HepG2 (cell line): ENCODE results near the gene LAMB4. TPM values are rescaled to one million over a fixed set of nuclear protein-coding genes. Genes with fewer than 3 reads are reported as not detected.

Experiments
- HES4 ChIP-seq: sonication (generic); formaldehyde crosslinking; IDR thresholded peaks from 2 replicates; pipeline ENCODE4 v1.9.0; 2021; ENCODE audit warnings: mild to moderate bottlenecking, missing genetic modification reagents, borderline replicate concordance
- KAT7 ChIP-seq: IDR thresholded peaks from 2 replicates; pipeline ENCODE4 v1.6.1; 2018; ENCODE audit warnings: borderline replicate concordance, missing compliant biosample characterization
- MIXL1 ChIP-seq: IDR thresholded peaks from 2 replicates; pipeline ENCODE4 v1.6.1; 2016
- PRPF4 ChIP-seq: fragments of 200-400 bp; formaldehyde crosslinking; IDR thresholded peaks from 2 replicates; pipeline ENCODE4 v1.6.1; 2016; ENCODE audit warnings: low read length, low read depth; ENCODE audit not compliant: poor library complexity, severe bottlenecking
- RXRA ChIP-seq: sonication (generic); formaldehyde crosslinking; IDR thresholded peaks from 2 replicates; pipeline ENCODE4 v1.5.1; 2020; ENCODE audit warnings: missing genetic modification reagents
- ZBTB38 ChIP-seq: sonication (generic); formaldehyde crosslinking; IDR thresholded peaks from 2 replicates; pipeline ENCODE4 v1.5.1; 2020; ENCODE audit warnings: mild to moderate bottlenecking, missing genetic modification reagents
- ZNF646 ChIP-seq: sonication (generic); formaldehyde crosslinking; IDR thresholded peaks from 2 replicates; pipeline ENCODE4 v1.9.0; 2021; ENCODE audit warnings: mild to moderate bottlenecking, missing genetic modification reagents
- polyA plus RNA-seq, 8 experiments: library from polyadenylated mRNA; depleted of rRNA in 3 of 8; stranded (reverse) in 7 of 8; unstranded in 1 of 8; fragments of >200 nt; fragmentation: Illumina TruSeq in 4 of 8; extraction: Trizol in 4 of 8; gene quantifications; 2 replicates each; pipeline versions ENCODE4 v1.2.1 to v1.2.3, GENCODE V29; 2011 to 2016; ENCODE audit warnings: low read depth in 4 of 8, missing spikeins in 1 of 8, mixed read lengths in 1 of 8; ENCODE audit not compliant: insufficient read depth in 1 of 8
- total RNA-seq, 5 experiments: library from RNA; depleted of rRNA; stranded (reverse); fragments of >200 nt; fragmentation: Illumina TruSeq; extraction: Trizol; gene quantifications; 2 replicates each; pipeline ENCODE4 v1.2.3, GENCODE V29; 2016; ENCODE audit warnings: low read depth in 1 of 5

LAMB4 gene
- total and polyA plus RNA-seq, 2 of the 13 experiments (the other 11 are each of a cell fraction or from before 2014, with no cell fraction given) = 0.05 TPM; not detected in 1

GRCh38 chr7:108001764-108002725 lies 128.1 kb downstream of the LAMB4 start (continued):
- no peak for TF ChIP-seq ZNF646 (CRISPR knock-in tag)
- TF ChIP-seq HES4 = no peak
- peak; percentile 26 for TF ChIP-seq PRPF4
- TF ChIP-seq RXRA (CRISPR knock-in tag) = 0 out of 2 replicates have a peak, but pooled peaks have one; percentile 10
- TF ChIP-seq KAT7 (CRISPR knock-in tag) = 0 out of 2 replicates have a peak, but pooled peaks have one; percentile 21
- TF ChIP-seq MIXL1 = no peak
- peak; percentile 98 for TF ChIP-seq ZBTB38
